Adrenal gland (tissue), 12 donors: ENCODE results near the gene GPX1. TPM values are rescaled to one million over a fixed set of nuclear protein-coding genes. Genes with fewer than 3 reads are reported as not detected.
A peak's percentile ranks its signal among the peaks of the same experiment; 100 is the strongest.
"Not testable (repeated sequence)": the region's sequence is repeated elsewhere in the genome, so short reads cannot be mapped to it uniquely, and the experiment has no call there.

Source experiments
- DNase-seq, 7 donors: peaks; one replicate each; pipeline ENCODE4 v3.0.0-alpha.2; 2019 to 2020
- H3K27ac ChIP-seq, 5 donors: fragments of 200-600 bp; sonication (generic) in 4 of 5; 1 replicate in 3 of 5; 2 replicates in 2 of 5; pipeline versions ENCODE4 v1.5.1 to v1.8.0; 2016 to 2020; ENCODE audit warnings: mild to moderate bottlenecking in 1 of 5
- H3K27me3 ChIP-seq: fragments of 200-600 bp; 2 replicates; pipeline ENCODE4 v1.8.0; 2021
- H3K36me3 ChIP-seq, 2 donors: fragments of 200-600 bp; replicated peaks in 1 of 2; 1 replicate in 1 of 2; 2 replicates in 1 of 2; pipeline versions ENCODE4 v1.5.1 to v1.8.0; 2018 to 2022
- H3K4me1 ChIP-seq, 2 donors: fragments of 200-600 bp; replicated peaks in 1 of 2; 1 replicate in 1 of 2; 2 replicates in 1 of 2; pipeline versions ENCODE4 v1.5.1 to v1.8.0; 2018 to 2021
- H3K4me3 ChIP-seq, 4 donors: fragments of 200-600 bp; sonication (generic) in 3 of 4; one replicate each; pipeline ENCODE4 v1.5.1; 2016 to 2018
- H3K9me3 ChIP-seq, 3 donors: fragments of 200-600 bp; sonication (generic) in 1 of 3; replicated peaks in 1 of 3; 1 replicate in 2 of 3; 2 replicates in 1 of 3; pipeline versions ENCODE4 v1.5.1 to v1.8.0; 2016 to 2021
- CTCF ChIP-seq, 6 experiments: fragments of 450-650 bp in 4 of 6; fragments of 200-600 bp in 2 of 6; sonication (generic) in 1 of 6; IDR thresholded peaks; 1 replicate in 5 of 6; 2 replicates in 1 of 6; pipeline versions ENCODE4 v1.5.1 to v1.8.0; 2016 to 2021; ENCODE audit warnings: antibody characterized with exemption in 6 of 6, mild to moderate bottlenecking in 2 of 6, moderate library complexity in 1 of 6
- POLR2A ChIP-seq, 2 donors: fragments of 450-650 bp; IDR thresholded peaks; one replicate each; pipeline ENCODE4 v1.6.1; 2017; ENCODE audit warnings: antibody characterized with exemption in 2 of 2, mild to moderate bottlenecking in 2 of 2, moderate library complexity in 1 of 2
- WGBS, 4 donors: extraction: QIAGEN DNeasy Blood & Tissue Kit in 2 of 4; methylation state at CpG; one replicate each; pipeline versions ENCODE4 v1.1.5 to v1.1.7; 2013 to 2017; 5-methylcytosine and 5-hydroxymethylcytosine counted together
- intact Hi-C, 2 donors: fragments of 100-400 bp; cut with DNase I; formaldehyde crosslinking; loops; one replicate each; pipeline versions ENCODE4 v1.14.1 to v1.15.0; 2022 to 2023
- polyA plus RNA-seq, 3 donors: library from polyadenylated mRNA; stranded (reverse); fragments of 200-250 nt in 2 of 3; fragments of 350-450 nt in 1 of 3; fragmentation: Illumina TruSeq in 1 of 3; extraction: RNeasy Lipid Tissue Mini Kit (QIAGEN cat#74804) in 1 of 3; gene quantifications; one replicate each; pipeline ENCODE4 v1.2.3, GENCODE V29; 2013 to 2014
- total RNA-seq, 9 donors: library from RNA; depleted of rRNA in 4 of 9; stranded (reverse); fragments of >200 nt in 4 of 9; fragments of 120-200 nt in 1 of 9; fragmentation: NEBNext Ultra II Directional in 1 of 9; extraction: Animal tissue kit (Norgen Biotek cat#: 25700) in 1 of 9; gene quantifications; one replicate each; pipeline versions ENCODE4 v1.1.0 to v1.2.4, GENCODE V29; 2013 to 2023
- donor health status: healthy with polysubstance abuse.
- donor health status: Bipolar disorder and iron deficiency.
- donor health status: DM: yes; HTN: yes; CAD: no.
- donor health status: DM: no; HTN: no; CAD: no.
- donor health status: DM: no; HTN: no; CAD: no.
- donor health status: DM: yes; HTN: yes; CAD: no.

The GPX1 gene
- total and polyA plus RNA-seq, 12 donors, result 60.3 to 1,200 (median 517) TPM

GRCh38 chr3:49352281-49352680 lies 5.9 kb downstream of the GPX1 start:
- Histone ChIP-seq H3K4me1 (peaks cover 25 to 41% of the 10 kb centered on the region in 2 donors), H3K27me3 (no peaks in the 10 kb centered on the region), H3K36me3 (peaks cover 0 to 6% of the 10 kb centered on the region in 2 donors), H3K9me3 (no peaks in the 10 kb centered on the region), H3K4me3 (no peak overlapping the region), H3K27ac (peak overlapping the region; percentile 61 to 92 (median 83))
- WGBS, 4 donors, result 69 to 80% (median 70%) methylated on average over 2 of the region's 2 CpGs
- intact Hi-C loops, result loop anchor here in 1 of 2 donors (10.0 kb wide), 1 partner anchor 53 kb away; no protein-coding TSS in a partner anchor
- TF ChIP-seq POLR2A (IDR thresholded peaks at IDR 0.05) (no peak), CTCF (IDR thresholded peaks at IDR 0.05) (no peak)
- DNase-seq, result no peak

GRCh38 chr3:49351521-49352011 lies 6.6 kb downstream of the GPX1 start:
- peaks cover 19 to 34% of the 10 kb centered on the region in 2 donors for H3K4me1 ChIP-seq
- intact Hi-C loops, result loop anchor here in 1 of 2 donors (10.0 kb wide), 1 partner anchor 53 kb away; no protein-coding TSS in a partner anchor

GRCh38 chr3:49349348-49350114 lies 8.6 kb downstream of the GPX1 start:
- peak overlapping the region in 1 of 5 donors; percentile 20 for H3K27ac ChIP-seq
- TF ChIP-seq CTCF (IDR thresholded peaks at IDR 0.05) (no peak), POLR2A (IDR thresholded peaks at IDR 0.05) (no peak)
- intact Hi-C loops, result loop anchor here in 1 of 2 donors (10.0 kb wide), 1 partner anchor 55 kb away; no protein-coding TSS in a partner anchor
- DNase-seq, result no peak
- no peak overlapping the region for H3K4me3 ChIP-seq
- WGBS, 4 donors, result 61 to 70% (median 67%) methylated on average over 2 to 3 of the region's 3 CpGs
- no peaks in the 10 kb centered on the region for H3K36me3 ChIP-seq
- no peaks in the 10 kb centered on the region for H3K27me3 ChIP-seq
- no peaks in the 10 kb centered on the region for H3K9me3 ChIP-seq
- H3K4me1 ChIP-seq, result peaks cover 19 to 22% of the 10 kb centered on the region in 2 donors

More at GRCh38 chr3:49351521-49352011, 6.6 kb downstream of the GPX1 start:
- DNase-seq, result peak in 3 of 7 donors; percentile 32 to 55 (median 37)
- Histone ChIP-seq H3K27me3 (no peaks in the 10 kb centered on the region), H3K4me3 (no peak overlapping the region), H3K9me3 (no peaks in the 10 kb centered on the region), H3K36me3 (peaks cover 0 to 5% of the 10 kb centered on the region in 2 donors), H3K27ac (peak overlapping the region; percentile 61 to 92 (median 83))
- no peak for TF ChIP-seq CTCF (IDR thresholded peaks at IDR 0.05)
- TF ChIP-seq POLR2A (IDR thresholded peaks at IDR 0.05), result no peak
- 0 to 20% (median 12%) methylated on average over 1 of the region's 1 CpG for WGBS, 4 donors

GRCh38 chr3:49348361-49348760 lies 9.8 kb downstream of the GPX1 start:
- intact Hi-C loops, DNase-seq: not testable (repeated sequence)
- 89 to 93% (median 91%) methylated on average over 12 of the region's 12 CpGs for WGBS, 4 donors

More at GRCh38 chr3:49348361-49348760, 9.8 kb downstream of the GPX1 start:
- not testable (repeated sequence) for H3K9me3 ChIP-seq, H3K27ac ChIP-seq, H3K27me3 ChIP-seq, H3K36me3 ChIP-seq, H3K4me3 ChIP-seq
- peaks cover 19 to 26% of the 10 kb centered on the region in 2 donors for H3K4me1 ChIP-seq
